ENCODE measurements around the gene SNX10.

SNX10 gene

GRCh38 chr7:26343837-26344236 is 52.2 kb downstream of the SNX10 start:
- Histone ChIP-seq H3K4me3 (ENCODE audit: low read length) (no peak overlapping the region), H3K9ac (ENCODE audit: low read length) (no peak overlapping the region), H3K27ac (ENCODE audit: low read length) (no peak overlapping the region), H3K9me3 (ENCODE audit: control insufficient read depth, low read depth, low read length) (no peaks in the 10 kb centered on the region), H3K27me3 (ENCODE audit: control insufficient read depth, insufficient read depth, low read length) (no peaks in the 10 kb centered on the region), H3K36me3 (ENCODE audit: control insufficient read depth, low read depth, low read length) (no peaks in the 10 kb centered on the region), H3K4me1 (ENCODE audit: control insufficient read depth, low read depth, low read length) (no peaks in the 10 kb centered on the region)

GRCh38 chr7:26345202-26345601 is 53.5 kb downstream of the SNX10 start:
- Histone ChIP-seq H3K27ac (ENCODE audit: low read length) (no peak overlapping the region), H3K9me3 (ENCODE audit: control insufficient read depth, low read depth, low read length) (no peaks in the 10 kb centered on the region), H3K9ac (ENCODE audit: low read length) (no peak overlapping the region), H3K36me3 (ENCODE audit: control insufficient read depth, low read depth, low read length) (no peaks in the 10 kb centered on the region), H3K27me3 (ENCODE audit: control insufficient read depth, insufficient read depth, low read length) (no peaks in the 10 kb centered on the region), H3K4me3 (ENCODE audit: low read length) (no peak overlapping the region), H3K4me1 (ENCODE audit: control insufficient read depth, low read depth, low read length) (no peaks in the 10 kb centered on the region)

- H3K4me1 ChIP-seq (ENCODE audit: control insufficient read depth, low read depth, low read length) = no peaks in the 10 kb centered on the region
- no peaks in the 10 kb centered on the region for H3K27me3 ChIP-seq (ENCODE audit: control insufficient read depth, insufficient read depth, low read length)
- H3K9me3 ChIP-seq (ENCODE audit: control insufficient read depth, low read depth, low read length) = no peaks in the 10 kb centered on the region
- H3K27ac ChIP-seq (ENCODE audit: low read length) = no peak overlapping the region
- no peak overlapping the region for H3K9ac ChIP-seq (ENCODE audit: low read length)
- H3K4me3 ChIP-seq (ENCODE audit: low read length) = no peak overlapping the region
- no peaks in the 10 kb centered on the region for H3K36me3 ChIP-seq (ENCODE audit: control insufficient read depth, low read depth, low read length)
Observed at GRCh38 chr7:26345837-26346236, 54.2 kb downstream of the SNX10 start.

- Histone ChIP-seq H3K27me3 (ENCODE audit: control insufficient read depth, insufficient read depth, low read length) (no peaks in the 10 kb centered on the region), H3K4me1 (ENCODE audit: control insufficient read depth, low read depth, low read length) (no peaks in the 10 kb centered on the region), H3K9ac (ENCODE audit: low read length) (no peak overlapping the region), H3K27ac (ENCODE audit: low read length) (no peak overlapping the region), H3K36me3 (ENCODE audit: control insufficient read depth, low read depth, low read length) (no peaks in the 10 kb centered on the region), H3K9me3 (ENCODE audit: control insufficient read depth, low read depth, low read length) (no peaks in the 10 kb centered on the region), H3K4me3 (ENCODE audit: low read length) (no peak overlapping the region)
Observed at GRCh38 chr7:26346611-26347203, 55.0 kb downstream of the SNX10 start.

- Histone ChIP-seq H3K9me3 (ENCODE audit: control insufficient read depth, low read depth, low read length) (no peaks in the 10 kb centered on the region), H3K4me3 (ENCODE audit: low read length) (no peak overlapping the region), H3K9ac (ENCODE audit: low read length) (no peak overlapping the region), H3K27ac (ENCODE audit: low read length) (no peak overlapping the region), H3K36me3 (ENCODE audit: control insufficient read depth, low read depth, low read length) (no peaks in the 10 kb centered on the region), H3K27me3 (ENCODE audit: control insufficient read depth, insufficient read depth, low read length) (no peaks in the 10 kb centered on the region), H3K4me1 (ENCODE audit: control insufficient read depth, low read depth, low read length) (no peaks in the 10 kb centered on the region)
Observed at GRCh38 chr7:26348234-26348851, 56.7 kb downstream of the SNX10 start.

GRCh38 chr7:26349005-26349915 is 57.6 kb downstream of the SNX10 start:
- Histone ChIP-seq H3K27me3 (ENCODE audit: control insufficient read depth, insufficient read depth, low read length) (no peaks in the 10 kb centered on the region), H3K36me3 (ENCODE audit: control insufficient read depth, low read depth, low read length) (no peaks in the 10 kb centered on the region), H3K27ac (ENCODE audit: low read length) (no peak overlapping the region), H3K4me3 (ENCODE audit: low read length) (no peak overlapping the region), H3K9ac (ENCODE audit: low read length) (no peak overlapping the region), H3K9me3 (ENCODE audit: control insufficient read depth, low read depth, low read length) (no peaks in the 10 kb centered on the region), H3K4me1 (ENCODE audit: control insufficient read depth, low read depth, low read length) (no peaks in the 10 kb centered on the region)

- H3K4me1 ChIP-seq (ENCODE audit: control insufficient read depth, low read depth, low read length) = no peaks in the 10 kb centered on the region
- no peaks in the 10 kb centered on the region for H3K36me3 ChIP-seq (ENCODE audit: control insufficient read depth, low read depth, low read length)
- no peak overlapping the region for H3K9ac ChIP-seq (ENCODE audit: low read length)
- H3K9me3 ChIP-seq (ENCODE audit: control insufficient read depth, low read depth, low read length) = no peaks in the 10 kb centered on the region
- H3K27ac ChIP-seq (ENCODE audit: low read length) = no peak overlapping the region
- H3K4me3 ChIP-seq (ENCODE audit: low read length) = no peak overlapping the region
- no peaks in the 10 kb centered on the region for H3K27me3 ChIP-seq (ENCODE audit: control insufficient read depth, insufficient read depth, low read length)
Observed at GRCh38 chr7:26351171-26351570, 59.5 kb downstream of the SNX10 start.

- Histone ChIP-seq H3K27me3 (ENCODE audit: control insufficient read depth, insufficient read depth, low read length) (no peaks in the 10 kb centered on the region), H3K27ac (ENCODE audit: low read length) (no peak overlapping the region), H3K4me1 (ENCODE audit: control insufficient read depth, low read depth, low read length) (no peaks in the 10 kb centered on the region), H3K36me3 (ENCODE audit: control insufficient read depth, low read depth, low read length) (no peaks in the 10 kb centered on the region), H3K9me3 (ENCODE audit: control insufficient read depth, low read depth, low read length) (no peaks in the 10 kb centered on the region), H3K9ac (ENCODE audit: low read length) (no peak overlapping the region), H3K4me3 (ENCODE audit: low read length) (no peak overlapping the region)
Observed at GRCh38 chr7:26356229-26356628, 64.6 kb downstream of the SNX10 start.

- H3K4me3 ChIP-seq (ENCODE audit: low read length) = no peak overlapping the region
- H3K36me3 ChIP-seq (ENCODE audit: control insufficient read depth, low read depth, low read length) = no peaks in the 10 kb centered on the region
- H3K27ac ChIP-seq (ENCODE audit: low read length) = no peak overlapping the region
- H3K9me3 ChIP-seq (ENCODE audit: control insufficient read depth, low read depth, low read length) = no peaks in the 10 kb centered on the region
- no peak overlapping the region for H3K9ac ChIP-seq (ENCODE audit: low read length)
- no peaks in the 10 kb centered on the region for H3K27me3 ChIP-seq (ENCODE audit: control insufficient read depth, insufficient read depth, low read length)
- H3K4me1 ChIP-seq (ENCODE audit: control insufficient read depth, low read depth, low read length) = no peaks in the 10 kb centered on the region
Observed at GRCh38 chr7:26356929-26357798, 65.5 kb downstream of the SNX10 start.

- H3K9ac ChIP-seq (ENCODE audit: low read length) = no peak overlapping the region
- no peaks in the 10 kb centered on the region for H3K4me1 ChIP-seq (ENCODE audit: control insufficient read depth, low read depth, low read length)
- no peaks in the 10 kb centered on the region for H3K36me3 ChIP-seq (ENCODE audit: control insufficient read depth, low read depth, low read length)
- H3K27ac ChIP-seq (ENCODE audit: low read length) = no peak overlapping the region
- H3K4me3 ChIP-seq (ENCODE audit: low read length) = no peak overlapping the region
- no peaks in the 10 kb centered on the region for H3K27me3 ChIP-seq (ENCODE audit: control insufficient read depth, insufficient read depth, low read length)
- H3K9me3 ChIP-seq (ENCODE audit: control insufficient read depth, low read depth, low read length) = no peaks in the 10 kb centered on the region
Observed at GRCh38 chr7:26357799-26358151, 66.1 kb downstream of the SNX10 start.

- Histone ChIP-seq H3K4me3 (ENCODE audit: low read length) (no peak overlapping the region), H3K4me1 (ENCODE audit: control insufficient read depth, low read depth, low read length) (peaks cover 6% of the 10 kb centered on the region), H3K27ac (ENCODE audit: low read length) (no peak overlapping the region), H3K27me3 (ENCODE audit: control insufficient read depth, insufficient read depth, low read length) (no peaks in the 10 kb centered on the region), H3K9me3 (ENCODE audit: control insufficient read depth, low read depth, low read length) (no peaks in the 10 kb centered on the region), H3K36me3 (ENCODE audit: control insufficient read depth, low read depth, low read length) (no peaks in the 10 kb centered on the region), H3K9ac (ENCODE audit: low read length) (no peak overlapping the region)
Observed at GRCh38 chr7:26360650-26361049, 69.0 kb downstream of the SNX10 start.
